ENCODE results near the gene NQO1.

Gene NQO1

DNA sequence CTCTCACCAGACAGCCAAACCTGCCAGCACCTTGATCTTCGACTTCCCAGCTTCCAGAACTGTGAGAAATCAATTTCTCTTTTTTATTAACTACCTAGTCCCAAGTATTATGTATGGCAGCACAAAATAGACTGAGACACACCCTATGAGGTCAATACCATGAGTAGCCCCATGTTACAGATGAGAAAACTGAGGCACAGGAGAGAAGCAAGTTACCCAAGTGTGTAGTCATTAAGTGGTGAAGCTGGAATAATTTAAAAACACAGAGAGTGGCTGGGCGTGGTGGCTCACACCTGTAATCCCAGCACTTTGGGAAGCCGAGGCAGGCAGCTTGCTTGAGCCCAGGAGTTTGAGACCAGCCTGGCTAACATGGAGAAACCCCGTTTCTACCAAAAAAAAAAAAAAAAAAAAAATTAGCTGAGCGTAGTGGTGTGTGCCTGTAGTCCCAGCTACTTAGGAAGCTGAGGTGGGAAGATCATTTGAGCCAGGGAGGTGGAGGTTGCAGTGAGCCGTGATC lies 4.9 kb downstream of the NQO1 start:
- Histone ChIP-seq H3K4me2 (ENCODE audit: low read length) (no peak overlapping the region), H3K9me3 (ENCODE audit: control insufficient read depth, insufficient read depth, low read length) (no peaks in the 10 kb centered on the region), H3K79me2 (ENCODE audit: control insufficient read depth, low read length) (no peaks in the 10 kb centered on the region), H3K27ac (ENCODE audit: low read depth, low read length) (no peak overlapping the region), H3K4me3 (ENCODE audit: low read length) (no peak overlapping the region), H4K20me1 (ENCODE audit: control insufficient read depth, insufficient read depth, low read depth, low read length) (no peaks in the 10 kb centered on the region), H3K27me3 (ENCODE audit: control insufficient read depth, low read length) (no peaks in the 10 kb centered on the region), H3K36me3 (ENCODE audit: control insufficient read depth, low read length) (no peaks in the 10 kb centered on the region), H3K4me1 (ENCODE audit: control insufficient read depth, low read length) (peaks cover 12% of the 10 kb centered on the region), H3K9me2 (replicated peaks; ENCODE audit: control insufficient read depth, low read length) (no peaks in the 10 kb centered on the region), H3F3A (ENCODE audit: control insufficient read depth, insufficient read depth) (no peaks in the 10 kb centered on the region)
- no peak for TF ChIP-seq EZH2phosphoT487 (IDR thresholded peaks at IDR 0.05; ENCODE audit: borderline replicate concordance, low read length)
- TF ChIP-seq CTCF (IDR thresholded peaks at IDR 0.05; ENCODE audit: low read depth, low read length, poor library complexity, severe bottlenecking), result no peak

- H3F3A ChIP-seq (ENCODE audit: control insufficient read depth, insufficient read depth), result no peaks in the 10 kb centered on the region
- H3K27me3 ChIP-seq (ENCODE audit: control insufficient read depth, low read length), result no peaks in the 10 kb centered on the region
- peaks cover 9% of the 10 kb centered on the region for H3K4me1 ChIP-seq (ENCODE audit: control insufficient read depth, low read length)
- no peaks in the 10 kb centered on the region for H3K79me2 ChIP-seq (ENCODE audit: control insufficient read depth, low read length)
- H3K9me3 ChIP-seq (ENCODE audit: control insufficient read depth, insufficient read depth, low read length), result no peaks in the 10 kb centered on the region
- H3K36me3 ChIP-seq (ENCODE audit: control insufficient read depth, low read length), result no peaks in the 10 kb centered on the region
- H3K4me3 ChIP-seq (ENCODE audit: low read length), result no peak overlapping the region
- H4K20me1 ChIP-seq (ENCODE audit: control insufficient read depth, insufficient read depth, low read depth, low read length), result no peaks in the 10 kb centered on the region
- H3K4me2 ChIP-seq (ENCODE audit: low read length), result no peak overlapping the region
- no peak overlapping the region for H3K27ac ChIP-seq (ENCODE audit: low read depth, low read length)
- no peaks in the 10 kb centered on the region for H3K9me2 ChIP-seq (replicated peaks; ENCODE audit: control insufficient read depth, low read length)
- TF ChIP-seq CTCF (IDR thresholded peaks at IDR 0.05; ENCODE audit: low read depth, low read length, poor library complexity, severe bottlenecking) (no peak), EZH2phosphoT487 (IDR thresholded peaks at IDR 0.05; ENCODE audit: borderline replicate concordance, low read length) (no peak)
Observed at GRCh38 chr16:69720822-69721430, 5.4 kb downstream of the NQO1 start.

- Histone ChIP-seq H3K4me3 (ENCODE audit: low read length) (no peak overlapping the region), H3K27ac (ENCODE audit: low read depth, low read length) (no peak overlapping the region), H3K9me3 (ENCODE audit: control insufficient read depth, insufficient read depth, low read length) (no peaks in the 10 kb centered on the region), H3K36me3 (ENCODE audit: control insufficient read depth, low read length) (no peaks in the 10 kb centered on the region), H4K20me1 (ENCODE audit: control insufficient read depth, insufficient read depth, low read depth, low read length) (no peaks in the 10 kb centered on the region), H3F3A (ENCODE audit: control insufficient read depth, insufficient read depth) (no peaks in the 10 kb centered on the region), H3K9me2 (replicated peaks; ENCODE audit: control insufficient read depth, low read length) (no peaks in the 10 kb centered on the region), H3K79me2 (ENCODE audit: control insufficient read depth, low read length) (no peaks in the 10 kb centered on the region), H3K4me1 (ENCODE audit: control insufficient read depth, low read length) (no peaks in the 10 kb centered on the region), H3K4me2 (ENCODE audit: low read length) (no peak overlapping the region), H3K27me3 (ENCODE audit: control insufficient read depth, low read length) (no peaks in the 10 kb centered on the region)
- TF ChIP-seq CTCF (IDR thresholded peaks at IDR 0.05; ENCODE audit: low read depth, low read length, poor library complexity, severe bottlenecking) (no peak), EZH2phosphoT487 (IDR thresholded peaks at IDR 0.05; ENCODE audit: borderline replicate concordance, low read length) (no peak)
Observed at GRCh38 chr16:69718111-69718764, 8.1 kb downstream of the NQO1 start.
